Right kidney (tissue), 1 donor: ENCODE results near the gene IL25.
A peak's percentile ranks its signal among the peaks of the same experiment; 100 is the strongest.

Experiments used
- DNase-seq: peaks from one replicate; pipeline ENCODE4 v3.0.0-alpha.2; 2016

IL25 gene

GRCh38 chr14:23353433-23353780 lies 19.2 kb upstream of the IL25 start:
- no peak for DNase-seq

- no peak for DNase-seq
These were observed 17.6 kb upstream of the IL25 start for GRCh38 chr14:23354990-23355389.

- DNase-seq: no peak
These were observed 16.7 kb upstream of the IL25 start for GRCh38 chr14:23355871-23356435.

GRCh38 chr14:23356662-23357061 lies 15.9 kb upstream of the IL25 start:
- no peak for DNase-seq

- no peak for DNase-seq
These were observed 15.3 kb upstream of the IL25 start for GRCh38 chr14:23357261-23357660.

GRCh38 chr14:23358042-23358441 lies 14.6 kb upstream of the IL25 start:
- no peak for DNase-seq

- no peak for DNase-seq
These were observed 13.9 kb upstream of the IL25 start for GRCh38 chr14:23358553-23359166.

- DNase-seq: no peak
These were observed 13.4 kb upstream of the IL25 start for GRCh38 chr14:23359167-23359626.

GRCh38 chr14:23359722-23360447 lies 12.7 kb upstream of the IL25 start:
- DNase-seq: no peak

GRCh38 chr14:23360496-23360895 lies 12.1 kb upstream of the IL25 start:
- no peak for DNase-seq

- DNase-seq: no peak
These were observed 11.3 kb upstream of the IL25 start for GRCh38 chr14:23361320-23361719.

- DNase-seq: no peak
These were observed 10.8 kb upstream of the IL25 start for GRCh38 chr14:23361763-23362162.

- no peak for DNase-seq
These were observed 10.4 kb upstream of the IL25 start for GRCh38 chr14:23362200-23362599.

- DNase-seq: peak; percentile 84
These were observed 8.2 kb upstream of the IL25 start for GRCh38 chr14:23364164-23365035.

GRCh38 chr14:23365036-23365731 lies 7.4 kb upstream of the IL25 start, which contains the start of gene EFS:
Gene EFS, minus strand, starts transcription at chr14:23365172. Its CDS starts 147 bp downstream, at chr14:23365025.
- peak; percentile 89 for DNase-seq

- DNase-seq: peak; percentile 95
These were observed 6.7 kb upstream of the IL25 start for GRCh38 chr14:23365732-23366425.

GRCh38 chr14:23366426-23366921 lies 6.1 kb upstream of the IL25 start:
- peak; percentile 83 for DNase-seq

- no peak for DNase-seq
These were observed 2.4 kb upstream of the IL25 start for GRCh38 chr14:23370221-23370620.

GRCh38 chr14:23371865-23372264 lies 744 bp upstream of the IL25 start:
- no peak for DNase-seq

- no peak for DNase-seq
These were observed 432 bp downstream of the IL25 start for GRCh38 chr14:23373041-23373440.

- no peak for DNase-seq
These were observed 3.1 kb downstream of the IL25 start for GRCh38 chr14:23375527-23376251.
